ENCODE measurements around the gene MSH3. TPM values are rescaled to one million over a fixed set of nuclear protein-coding genes. Genes with fewer than 3 reads are reported as not detected.

Gene MSH3
- total and polyA plus RNA-seq, 2 donors from 2014 or later: 7.0 to 22.1 TPM

DNA sequence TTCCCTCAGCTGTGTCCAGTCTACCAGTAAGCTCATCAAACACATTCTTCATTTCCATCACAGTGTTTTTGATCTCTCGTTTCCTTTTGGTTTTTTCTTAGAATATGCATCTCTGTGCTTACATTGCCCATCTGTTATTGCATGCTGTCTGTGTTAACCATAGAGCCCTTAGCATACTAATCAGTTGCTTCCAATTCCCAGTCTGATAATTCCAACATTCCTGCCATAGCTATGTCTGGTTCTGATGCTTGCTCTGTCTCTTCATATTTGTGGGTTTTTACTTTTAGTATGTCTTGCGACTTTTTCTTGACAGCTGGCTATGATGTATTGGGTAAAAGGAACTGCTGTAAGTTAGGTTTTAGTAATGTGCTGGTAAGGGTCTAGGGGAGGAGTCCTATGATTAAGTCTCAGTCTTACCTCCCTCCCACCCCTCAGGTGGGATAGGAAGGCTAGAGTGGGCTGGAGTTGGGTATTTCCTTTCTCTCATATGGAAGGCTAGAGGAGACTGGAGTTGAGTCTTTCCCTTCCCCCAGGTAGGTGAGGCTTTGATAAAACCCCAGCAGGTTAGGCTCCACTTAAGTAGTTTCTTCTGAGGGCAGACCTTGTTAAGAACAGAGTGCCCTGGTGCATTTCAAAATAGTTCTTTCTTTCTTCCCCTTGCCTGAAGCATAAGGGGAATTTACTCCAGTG is 206.6 kb downstream of the MSH3 start:
- H3K27ac ChIP-seq (ENCODE audit: low read depth in 2 of 2, low read length in 2 of 2): no peak overlapping the region
- H3K27me3 ChIP-seq (ENCODE audit: control insufficient read depth, insufficient read depth, low read length): no peaks in the 10 kb centered on the region
- DNase-seq (no peak), FAIRE-seq (no peak)
- TF ChIP-seq, protein P1, sequence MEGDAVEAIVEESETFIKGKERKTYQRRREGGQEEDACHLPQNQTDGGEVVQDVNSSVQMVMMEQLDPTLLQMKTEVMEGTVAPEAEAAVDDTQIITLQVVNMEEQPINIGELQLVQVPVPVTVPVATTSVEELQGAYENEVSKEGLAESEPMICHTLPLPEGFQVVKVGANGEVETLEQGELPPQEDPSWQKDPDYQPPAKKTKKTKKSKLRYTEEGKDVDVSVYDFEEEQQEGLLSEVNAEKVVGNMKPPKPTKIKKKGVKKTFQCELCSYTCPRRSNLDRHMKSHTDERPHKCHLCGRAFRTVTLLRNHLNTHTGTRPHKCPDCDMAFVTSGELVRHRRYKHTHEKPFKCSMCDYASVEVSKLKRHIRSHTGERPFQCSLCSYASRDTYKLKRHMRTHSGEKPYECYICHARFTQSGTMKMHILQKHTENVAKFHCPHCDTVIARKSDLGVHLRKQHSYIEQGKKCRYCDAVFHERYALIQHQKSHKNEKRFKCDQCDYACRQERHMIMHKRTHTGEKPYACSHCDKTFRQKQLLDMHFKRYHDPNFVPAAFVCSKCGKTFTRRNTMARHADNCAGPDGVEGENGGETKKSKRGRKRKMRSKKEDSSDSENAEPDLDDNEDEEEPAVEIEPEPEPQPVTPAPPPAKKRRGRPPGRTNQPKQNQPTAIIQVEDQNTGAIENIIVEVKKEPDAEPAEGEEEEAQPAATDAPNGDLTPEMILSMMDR (IDR thresholded peaks at IDR 0.05; ENCODE audit: borderline replicate concordance, extremely low read depth, insufficient read depth): no peak
- H3K36me3 ChIP-seq (ENCODE audit: control insufficient read depth in 2 of 3, insufficient read depth in 3 of 3, low read length in 3 of 3): peaks cover 0 to 2% (median 0%) of the 10 kb centered on the region in 3 donors
- H3K4me3 ChIP-seq (ENCODE audit: low read length in 3 of 3): no peak overlapping the region
- H3K9ac ChIP-seq (ENCODE audit: low read length in 3 of 3): no peak overlapping the region
- peaks cover 0 to 4% (median 4%) of the 10 kb centered on the region in 3 donors for H3K9me3 ChIP-seq (ENCODE audit: control insufficient read depth in 2 of 3, insufficient read depth in 1 of 3, low read length in 3 of 3)
- intact Hi-C loops (cut with DNase I): no loop called here
- no peaks in the 10 kb centered on the region for H3K4me1 ChIP-seq (ENCODE audit: control insufficient read depth in 2 of 3, insufficient read depth in 2 of 3, low read depth in 1 of 3, low read length in 3 of 3)

DNA sequence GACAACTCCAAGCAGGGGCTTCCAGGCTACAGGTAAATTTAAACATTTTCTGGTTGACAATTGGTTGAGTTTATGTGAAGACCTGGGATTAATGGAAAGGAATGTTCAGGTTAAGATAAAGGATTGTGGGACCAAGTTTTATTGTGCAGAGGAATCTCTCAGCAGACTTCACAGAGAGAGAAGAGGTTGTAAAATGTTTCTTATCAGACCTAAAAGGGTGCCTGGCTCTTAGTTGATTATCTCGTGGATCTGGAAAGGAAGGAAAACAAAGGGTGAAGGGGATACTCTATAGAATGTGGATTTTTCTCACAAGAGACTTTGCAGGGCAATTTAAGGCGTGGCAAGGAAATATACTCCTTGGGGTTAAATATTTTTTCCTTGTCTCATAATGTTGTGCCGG is 209.3 kb downstream of the MSH3 start:
- DNase-seq (no peak), FAIRE-seq (no peak)
- TF ChIP-seq, protein P1 (IDR thresholded peaks at IDR 0.05; ENCODE audit: borderline replicate concordance, extremely low read depth, insufficient read depth): no peak
- no peaks in the 10 kb centered on the region for H3K9me3 ChIP-seq (ENCODE audit: control insufficient read depth in 2 of 3, insufficient read depth in 1 of 3, low read length in 3 of 3)
- peaks cover 0 to 4% (median 0%) of the 10 kb centered on the region in 3 donors for H3K36me3 ChIP-seq (ENCODE audit: control insufficient read depth in 2 of 3, insufficient read depth in 3 of 3, low read length in 3 of 3)
- H3K4me1 ChIP-seq (ENCODE audit: control insufficient read depth in 2 of 3, insufficient read depth in 2 of 3, low read depth in 1 of 3, low read length in 3 of 3): no peaks in the 10 kb centered on the region
- no peak overlapping the region for H3K9ac ChIP-seq (ENCODE audit: low read length in 3 of 3)
- no peak overlapping the region for H3K4me3 ChIP-seq (ENCODE audit: low read length in 3 of 3)
- no peak overlapping the region for H3K27ac ChIP-seq (ENCODE audit: low read depth in 2 of 2, low read length in 2 of 2)
- H3K27me3 ChIP-seq (ENCODE audit: control insufficient read depth, insufficient read depth, low read length): no peaks in the 10 kb centered on the region
- intact Hi-C loops (cut with DNase I): no loop called here

DNA sequence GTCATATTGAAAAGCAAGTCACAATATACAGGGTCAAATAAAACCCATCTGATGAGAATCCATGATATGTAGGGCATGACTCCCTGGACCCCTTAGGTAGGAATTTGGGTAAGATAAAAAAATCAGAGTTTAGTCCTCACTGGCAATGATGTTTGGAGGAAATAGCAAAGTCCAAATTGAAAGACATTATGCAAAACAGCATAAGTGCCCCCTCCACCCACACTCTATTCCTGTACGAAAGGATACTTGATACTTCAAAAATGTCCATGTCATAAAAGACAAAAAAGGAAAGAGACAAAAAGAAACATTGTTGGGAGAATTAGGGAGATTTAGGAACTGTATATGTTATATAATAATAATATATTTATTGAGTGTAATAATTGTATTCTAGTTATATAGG is 209.7 kb downstream of the MSH3 start:
- intact Hi-C loops (cut with DNase I): no loop called here
- no peak overlapping the region for H3K9ac ChIP-seq (ENCODE audit: low read length in 3 of 3)
- FAIRE-seq (no peak), DNase-seq (no peak)
- no peak overlapping the region for H3K4me3 ChIP-seq (ENCODE audit: low read length in 3 of 3)
- TF ChIP-seq, protein P1 (IDR thresholded peaks at IDR 0.05; ENCODE audit: borderline replicate concordance, extremely low read depth, insufficient read depth): no peak
- H3K27me3 ChIP-seq (ENCODE audit: control insufficient read depth, insufficient read depth, low read length): no peaks in the 10 kb centered on the region
- no peaks in the 10 kb centered on the region for H3K4me1 ChIP-seq (ENCODE audit: control insufficient read depth in 2 of 3, insufficient read depth in 2 of 3, low read depth in 1 of 3, low read length in 3 of 3)
- no peaks in the 10 kb centered on the region for H3K9me3 ChIP-seq (ENCODE audit: control insufficient read depth in 2 of 3, insufficient read depth in 1 of 3, low read length in 3 of 3)
- H3K36me3 ChIP-seq (ENCODE audit: control insufficient read depth in 2 of 3, insufficient read depth in 3 of 3, low read length in 3 of 3): peaks cover 0 to 4% (median 0%) of the 10 kb centered on the region in 3 donors
- no peak overlapping the region for H3K27ac ChIP-seq (ENCODE audit: low read depth in 2 of 2, low read length in 2 of 2)
